ENCODE results near the gene NIN.

The NIN gene

DNA sequence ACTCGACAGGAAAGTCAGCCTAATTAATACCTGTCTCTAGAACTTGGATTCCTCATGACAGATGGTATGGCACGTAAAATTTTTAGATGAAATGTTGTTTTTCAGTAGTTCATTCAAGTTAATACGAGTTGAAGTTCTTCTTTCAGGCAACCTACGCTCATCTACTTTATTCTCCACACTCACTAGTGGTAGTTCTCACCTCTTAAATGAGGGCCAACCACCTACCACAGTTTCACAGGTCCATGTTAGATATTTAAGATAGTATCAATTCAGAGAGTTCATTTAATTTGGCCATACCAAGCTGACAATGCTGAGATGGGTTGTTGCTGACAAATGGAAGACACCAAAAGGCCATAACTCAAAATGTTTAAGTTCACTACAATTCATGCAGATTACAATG is 50.6 kb downstream of the NIN start:
- TF ChIP-seq, protein P1, sequence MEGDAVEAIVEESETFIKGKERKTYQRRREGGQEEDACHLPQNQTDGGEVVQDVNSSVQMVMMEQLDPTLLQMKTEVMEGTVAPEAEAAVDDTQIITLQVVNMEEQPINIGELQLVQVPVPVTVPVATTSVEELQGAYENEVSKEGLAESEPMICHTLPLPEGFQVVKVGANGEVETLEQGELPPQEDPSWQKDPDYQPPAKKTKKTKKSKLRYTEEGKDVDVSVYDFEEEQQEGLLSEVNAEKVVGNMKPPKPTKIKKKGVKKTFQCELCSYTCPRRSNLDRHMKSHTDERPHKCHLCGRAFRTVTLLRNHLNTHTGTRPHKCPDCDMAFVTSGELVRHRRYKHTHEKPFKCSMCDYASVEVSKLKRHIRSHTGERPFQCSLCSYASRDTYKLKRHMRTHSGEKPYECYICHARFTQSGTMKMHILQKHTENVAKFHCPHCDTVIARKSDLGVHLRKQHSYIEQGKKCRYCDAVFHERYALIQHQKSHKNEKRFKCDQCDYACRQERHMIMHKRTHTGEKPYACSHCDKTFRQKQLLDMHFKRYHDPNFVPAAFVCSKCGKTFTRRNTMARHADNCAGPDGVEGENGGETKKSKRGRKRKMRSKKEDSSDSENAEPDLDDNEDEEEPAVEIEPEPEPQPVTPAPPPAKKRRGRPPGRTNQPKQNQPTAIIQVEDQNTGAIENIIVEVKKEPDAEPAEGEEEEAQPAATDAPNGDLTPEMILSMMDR (conservative IDR thresholded peaks at IDR 0.05; ENCODE audit: low read depth, low read length): no peak
- H3K4me3 ChIP-seq (ENCODE audit: low read length): no peak overlapping the region
- DNase-seq (ENCODE audit: low read depth): no peak

DNA sequence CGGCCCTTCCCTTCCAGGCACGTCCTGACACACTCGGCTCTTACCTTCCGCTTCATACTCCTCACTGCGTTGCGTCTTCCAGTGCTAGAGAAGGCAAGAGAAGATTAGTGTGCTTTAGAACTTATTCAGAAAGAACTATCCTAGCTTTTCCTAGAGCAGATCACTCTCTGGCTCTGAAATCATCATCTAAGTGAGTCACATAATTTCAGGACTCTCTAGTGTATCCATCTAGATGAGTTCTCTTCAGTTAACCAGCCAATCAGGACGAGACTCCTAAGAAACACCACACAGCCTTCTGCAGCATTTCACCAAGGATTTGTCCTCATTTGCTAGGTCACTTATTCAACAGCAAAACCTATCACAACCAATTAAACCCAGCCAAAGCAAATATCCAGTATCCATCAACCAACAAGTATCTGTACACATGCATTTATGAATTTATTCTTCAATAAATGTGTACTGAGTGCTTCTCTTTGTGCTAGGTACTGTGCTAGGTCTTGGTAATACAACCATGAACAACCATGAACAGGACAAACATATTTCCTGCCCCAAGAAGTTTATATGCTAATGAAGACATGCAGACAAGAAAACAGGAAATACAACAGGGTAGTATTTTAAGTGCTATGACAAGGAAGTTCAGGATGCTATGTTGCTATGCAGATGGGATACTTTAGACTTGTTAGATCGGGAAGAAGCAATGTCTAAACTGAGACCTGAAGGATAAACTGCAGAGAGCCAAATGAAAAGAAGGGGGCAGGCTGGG is 52.1 kb downstream of the NIN start:
- DNase-seq (ENCODE audit: low read depth): no peak
- TF ChIP-seq, protein P1 (conservative IDR thresholded peaks at IDR 0.05; ENCODE audit: low read depth, low read length): no peak
- H3K4me3 ChIP-seq (ENCODE audit: low read length): no peak overlapping the region

- TF ChIP-seq, protein P1 (conservative IDR thresholded peaks at IDR 0.05; ENCODE audit: low read depth, low read length): no peak
- no peak overlapping the region for H3K4me3 ChIP-seq (ENCODE audit: low read length)
- DNase-seq (ENCODE audit: low read depth): no peak
Measured at GRCh38 chr14:50776522-50776921, 54.4 kb downstream of the NIN start.

GRCh38 chr14:50775357-50775756 is 55.6 kb downstream of the NIN start:
- H3K4me3 ChIP-seq (ENCODE audit: low read length): no peak overlapping the region
- TF ChIP-seq, protein P1 (conservative IDR thresholded peaks at IDR 0.05; ENCODE audit: low read depth, low read length): no peak
- DNase-seq (ENCODE audit: low read depth): peak; percentile 35

DNA sequence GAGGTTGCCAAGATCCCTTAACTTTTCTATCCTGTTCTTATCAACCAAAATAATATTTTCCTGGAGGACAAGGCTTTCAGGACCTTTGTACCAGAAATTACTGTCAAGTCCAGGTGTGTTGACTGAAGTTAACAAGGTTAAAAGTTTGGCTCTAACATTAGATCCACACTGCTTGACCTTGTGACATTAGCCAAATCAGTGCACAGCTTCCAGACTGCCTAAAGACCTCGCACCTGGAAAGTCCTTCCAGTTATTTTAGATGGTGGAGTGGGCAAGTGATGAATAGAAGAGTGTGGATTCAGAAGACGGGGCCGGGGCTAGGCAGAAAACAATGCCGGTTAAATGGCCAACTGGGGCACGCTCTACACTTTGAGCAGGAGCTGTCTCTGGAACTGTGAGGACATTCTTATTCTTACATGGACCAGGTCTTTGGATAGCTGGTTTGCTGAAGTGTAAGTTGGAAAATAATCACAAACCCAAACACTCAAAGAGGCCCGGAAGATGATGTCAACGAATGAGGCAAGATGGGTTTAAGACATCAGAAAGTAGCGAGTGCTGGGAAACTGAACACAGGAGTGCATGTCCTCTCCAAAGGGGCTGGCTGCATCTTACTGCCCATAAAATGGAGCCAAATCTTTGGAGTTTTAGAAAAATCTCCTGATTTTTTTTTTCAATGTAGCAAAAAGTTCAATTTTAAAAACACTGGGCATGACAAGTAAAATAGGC is 56.3 kb downstream of the NIN start:
- DNase-seq (ENCODE audit: low read depth): no peak
- TF ChIP-seq, protein P1 (conservative IDR thresholded peaks at IDR 0.05; ENCODE audit: low read depth, low read length): no peak
- no peak overlapping the region for H3K4me3 ChIP-seq (ENCODE audit: low read length)

DNA sequence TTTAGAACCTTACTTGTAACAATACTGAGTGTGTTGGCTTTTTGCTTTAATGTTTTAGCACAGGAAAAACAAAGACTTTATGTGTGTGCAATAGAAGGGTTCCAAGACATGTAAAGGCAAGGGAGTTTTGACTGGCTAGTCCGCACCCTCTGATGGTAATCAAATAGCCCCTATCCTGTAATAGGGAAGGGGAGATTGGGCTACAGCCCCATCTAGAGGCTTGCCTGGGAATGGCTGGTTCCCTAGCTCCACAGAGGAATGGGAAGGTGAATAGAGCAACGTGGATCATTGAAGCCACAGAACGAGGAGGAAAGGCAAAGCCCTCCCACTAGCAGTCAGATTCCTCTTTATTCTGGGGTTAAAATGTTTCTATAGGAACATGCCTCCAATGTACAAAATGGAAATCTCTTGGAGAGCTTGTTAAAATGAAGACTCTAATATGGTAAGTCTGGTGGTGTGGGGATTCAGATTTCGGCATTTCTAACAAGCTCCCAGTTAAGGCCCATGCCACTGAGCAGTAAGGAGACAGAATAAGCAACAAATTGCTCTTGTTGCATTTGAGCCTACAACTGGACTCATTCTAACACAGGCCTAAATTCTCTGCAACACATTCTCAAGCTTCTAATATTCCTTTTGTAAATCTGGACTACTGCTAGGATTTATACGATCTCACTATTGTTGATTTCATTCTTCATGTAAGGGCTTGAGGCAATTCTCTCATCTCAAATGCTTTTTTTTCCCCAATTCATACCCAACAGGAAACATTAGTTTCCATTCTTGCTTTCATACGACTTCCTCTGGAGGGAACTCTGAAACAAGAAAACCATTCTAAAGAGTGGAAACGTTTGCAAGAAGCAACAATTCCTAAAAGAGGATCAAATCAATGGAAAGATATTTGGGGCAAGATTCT is 57.1 kb downstream of the NIN start:
- no peak overlapping the region for H3K4me3 ChIP-seq (ENCODE audit: low read length)
- TF ChIP-seq, protein P1 (conservative IDR thresholded peaks at IDR 0.05; ENCODE audit: low read depth, low read length): peak; percentile 98
- no peak for DNase-seq (ENCODE audit: low read depth)
